NCI-H526 (cell line): ENCODE data around the gene SLTM.
"Not testable (repeated sequence)": the region's sequence is repeated elsewhere in the genome, so short reads cannot be mapped to it uniquely, and the experiment has no call there.

Experiments used
- DNase-seq, 2 experiments: peaks; one replicate each; lab custom pipeline; 2025; lab: John Stamatoyannopoulos, UW

SLTM gene

DNA sequence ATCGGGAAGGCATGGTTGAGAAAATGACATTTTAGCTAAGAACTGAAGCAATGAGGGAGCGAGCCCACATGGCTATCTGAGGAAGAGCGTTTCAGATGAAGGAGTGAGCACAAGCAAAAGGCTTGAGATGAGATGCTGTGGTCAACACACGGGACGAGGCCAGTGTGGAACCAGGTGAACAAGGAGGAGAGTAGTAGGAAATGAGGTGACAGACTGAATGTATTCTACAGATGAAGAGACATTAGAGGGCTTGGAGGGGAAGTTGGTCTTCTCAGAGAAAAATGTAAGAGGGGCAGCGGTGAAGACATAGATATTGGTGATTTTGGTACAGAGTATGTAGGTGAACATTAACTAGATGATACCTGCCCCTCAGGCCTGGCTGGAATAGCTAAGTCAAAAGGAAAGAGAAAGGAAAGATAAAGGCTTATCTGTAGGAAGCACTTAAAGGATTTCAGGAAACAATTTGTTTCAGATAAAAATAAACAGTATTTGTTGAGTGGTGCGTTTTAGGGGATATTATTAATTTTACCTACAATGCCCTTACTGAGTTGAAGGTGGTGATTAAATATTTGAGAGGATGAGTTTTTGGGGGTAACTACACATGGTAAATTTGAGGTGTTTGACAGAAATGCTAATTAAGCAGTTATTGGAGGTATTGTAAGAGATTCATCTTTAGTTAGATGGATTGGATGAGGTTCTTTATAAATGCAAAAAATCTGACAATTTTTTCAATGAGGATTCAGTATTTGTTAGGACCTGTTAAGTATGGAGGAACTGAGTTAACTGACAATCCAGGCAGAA, 57.0 kb downstream of the SLTM start:
- DNase-seq: no peak

DNA sequence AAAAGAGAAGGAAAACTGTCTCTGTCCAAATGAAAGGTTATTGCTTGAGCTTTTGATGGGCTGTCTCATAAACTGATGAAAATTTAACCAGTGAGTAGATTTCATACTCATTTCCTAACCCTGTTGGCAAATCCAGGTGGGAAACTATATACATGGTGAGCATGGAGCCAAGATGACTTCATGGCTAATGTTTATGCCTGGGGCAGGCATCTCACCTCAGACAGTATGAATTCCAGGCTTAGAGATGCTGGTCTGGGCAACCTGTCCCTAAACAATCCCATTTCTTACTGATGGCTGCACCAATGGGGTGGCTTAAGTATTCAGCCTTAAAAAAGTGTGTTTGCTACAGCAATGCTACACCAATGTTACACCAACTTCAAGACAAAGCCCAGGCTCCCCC, 58.1 kb downstream of the SLTM start:
- DNase-seq: no peak

DNA sequence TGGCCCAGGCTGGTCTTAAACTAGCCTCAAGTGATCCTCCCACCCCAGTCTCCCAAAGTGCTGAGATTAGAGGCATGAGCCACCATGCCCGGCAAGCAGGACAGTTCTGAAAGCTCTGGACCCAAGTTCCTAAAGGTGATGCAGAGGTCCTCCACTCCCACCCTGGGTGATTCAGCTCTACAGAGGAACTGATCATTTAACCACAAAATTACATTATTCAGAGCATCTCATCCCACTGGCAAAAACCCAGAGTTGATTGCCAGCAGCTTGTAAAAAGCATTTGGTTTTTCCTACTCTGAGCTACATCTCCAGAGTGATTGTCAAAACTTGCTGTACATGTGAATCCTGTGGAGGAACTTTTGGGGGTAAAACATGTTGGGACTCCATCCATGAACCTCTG, 60.2 kb downstream of the SLTM start:
- DNase-seq: no peak

DNA sequence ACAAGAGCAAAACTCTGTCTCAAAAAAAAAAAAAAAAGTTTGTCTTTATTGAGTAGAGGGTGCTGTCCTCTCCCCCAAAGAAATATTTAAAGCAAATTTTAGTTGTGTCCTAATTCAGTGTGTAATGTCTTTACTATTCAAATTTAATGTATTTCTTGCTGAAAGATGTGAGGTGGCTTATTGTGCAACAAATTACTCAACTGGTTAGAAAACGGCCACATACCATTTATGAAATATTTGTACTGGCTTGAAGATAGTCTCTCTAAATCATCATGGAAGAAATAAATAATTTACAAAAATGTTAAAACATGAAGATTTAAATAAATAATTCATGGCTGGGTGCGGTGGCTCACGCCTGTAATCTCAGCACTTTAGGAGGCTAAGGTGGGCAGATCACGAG, 63.0 kb downstream of the SLTM start:
- DNase-seq: no peak

DNA sequence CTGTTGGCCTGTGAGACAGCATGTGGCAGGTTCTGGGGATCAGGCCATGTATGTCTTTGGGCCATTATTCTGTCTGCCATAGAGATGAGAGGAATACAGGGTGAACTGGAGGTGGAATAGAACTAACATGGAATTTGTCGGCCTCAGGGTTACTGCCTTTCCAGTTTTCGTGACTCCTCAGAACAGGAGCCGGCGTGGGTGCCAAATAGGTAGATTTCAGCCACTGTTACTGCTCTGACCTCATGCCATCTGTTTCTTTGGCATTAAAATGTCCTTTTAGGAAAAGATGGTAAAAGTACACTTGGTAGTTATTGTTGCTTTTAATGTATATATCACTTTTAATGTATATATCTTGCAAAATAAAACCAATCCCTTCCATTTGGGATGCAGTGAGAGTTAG, 65.6 kb downstream of the SLTM start:
- DNase-seq: no peak

DNA sequence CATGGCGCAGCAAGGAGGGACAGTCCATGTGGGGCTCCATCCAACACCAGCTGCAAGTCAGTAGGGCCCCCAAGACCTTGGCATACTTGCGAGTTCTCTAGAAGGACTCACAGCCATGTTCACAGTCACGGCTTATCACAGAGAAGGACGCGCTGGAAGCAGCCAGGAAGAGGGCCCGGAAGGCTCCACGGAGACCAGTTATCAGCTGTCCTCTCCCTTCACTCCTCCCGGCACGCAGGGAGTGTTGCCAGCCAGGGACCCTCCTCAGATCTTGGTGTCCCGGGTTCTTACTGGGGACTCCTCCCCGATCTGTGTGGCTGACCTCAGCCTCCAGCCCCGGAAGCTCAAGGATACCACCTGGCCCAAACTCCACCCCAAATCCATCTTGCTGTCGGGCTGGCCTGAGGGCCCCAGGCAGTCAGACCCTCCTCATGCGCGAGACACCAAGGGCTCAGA, 68.0 kb downstream of the SLTM start:
- DNase-seq: no peak

DNA sequence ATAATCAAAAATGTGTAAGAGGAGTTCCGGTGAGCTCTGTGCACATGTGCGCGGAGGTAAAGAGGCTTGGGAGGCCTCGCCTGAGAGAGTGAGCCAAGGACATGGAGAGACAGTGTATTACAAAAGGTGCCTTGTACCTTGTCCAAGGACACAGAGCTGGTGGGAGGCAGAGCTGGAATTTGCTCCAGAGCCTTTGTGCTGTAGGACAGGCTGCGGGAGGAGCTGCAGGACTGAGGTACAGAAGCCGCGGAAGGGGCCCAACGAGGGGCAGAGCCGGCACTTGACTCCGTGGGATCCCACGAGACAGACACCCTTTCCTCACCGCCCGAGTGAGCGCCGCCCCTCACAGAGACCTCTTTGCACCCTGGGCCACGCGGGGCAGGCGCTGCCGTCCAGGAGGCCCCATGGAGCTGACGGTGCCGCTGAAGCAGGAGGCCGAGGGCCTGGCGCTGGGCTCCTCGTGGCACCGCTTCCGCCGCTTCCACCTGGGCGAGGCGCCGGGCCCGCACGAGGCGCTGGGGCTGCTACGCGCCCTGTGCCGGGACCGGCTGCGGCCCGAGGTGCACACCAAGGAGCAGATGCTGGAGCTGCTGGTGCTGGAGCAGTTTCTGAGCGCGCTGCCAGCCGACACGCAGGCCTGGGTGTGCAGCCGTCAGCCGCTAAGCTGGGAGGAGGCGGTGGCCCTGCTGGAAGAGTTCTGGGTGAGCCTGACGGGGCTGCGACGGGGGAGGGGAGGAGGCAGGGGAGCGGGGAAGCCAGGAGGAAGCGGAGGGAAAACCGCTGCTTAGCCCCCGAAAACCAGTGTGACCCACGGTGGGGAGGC, 68.7 kb downstream of the SLTM start:
- DNase-seq: no peak

DNA sequence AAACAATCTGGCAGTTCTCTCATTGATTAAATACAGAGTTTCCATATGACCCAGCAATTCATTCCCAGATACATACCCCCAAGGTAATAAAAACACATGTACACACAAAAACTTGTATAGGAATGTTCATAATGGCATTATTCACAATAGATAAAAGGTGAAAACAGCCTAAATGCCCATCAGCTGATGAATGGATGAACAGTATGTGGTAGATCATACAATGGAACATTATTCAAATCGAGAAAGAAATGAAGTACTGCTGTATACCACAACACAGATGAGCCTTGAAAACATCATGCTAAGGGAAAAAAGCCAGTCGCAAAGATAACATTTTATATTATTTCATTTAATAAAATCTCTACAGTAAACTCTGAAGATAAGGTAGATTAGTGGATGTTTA, 71.2 kb downstream of the SLTM start:
- no peak for DNase-seq

DNA sequence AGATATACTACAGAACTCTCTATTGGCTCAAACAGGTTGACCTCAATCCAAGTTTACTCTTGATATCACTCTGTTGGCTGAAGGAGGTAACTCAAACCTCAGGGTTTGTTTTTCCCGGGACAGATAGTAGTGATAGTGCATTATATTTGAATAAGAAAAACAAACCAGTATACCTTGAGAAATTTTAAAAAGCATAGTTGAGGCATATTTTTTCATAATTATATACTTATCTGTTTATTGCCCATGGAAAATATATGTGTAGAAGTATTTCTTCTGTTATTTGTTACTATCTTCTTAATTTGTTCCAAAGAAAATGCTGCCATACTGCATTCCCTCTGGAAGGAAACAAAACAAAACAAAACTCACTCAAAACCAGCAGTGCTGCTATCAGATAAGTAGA, 76.9 kb downstream of the SLTM start:
- DNase-seq: not testable (repeated sequence)

DNA sequence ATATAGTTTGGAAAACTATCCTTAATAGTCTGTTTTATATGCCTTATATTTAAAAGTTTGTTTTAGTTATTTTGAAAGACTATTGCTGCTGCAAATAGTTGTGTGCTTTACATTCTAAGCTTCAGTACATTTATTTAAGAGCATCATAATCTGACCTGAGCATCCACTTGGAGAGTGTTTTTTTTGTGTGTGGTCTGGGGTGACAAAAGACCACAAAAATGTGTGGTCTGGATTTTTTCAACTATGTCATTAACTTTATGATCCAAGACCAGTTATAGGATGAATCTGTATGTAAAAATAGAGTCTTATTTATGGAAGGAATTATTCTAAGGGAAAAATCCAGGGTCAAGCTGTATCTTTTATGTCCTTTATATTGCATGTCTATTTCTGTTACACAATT, 77.4 kb downstream of the SLTM start:
- DNase-seq: no peak

DNA sequence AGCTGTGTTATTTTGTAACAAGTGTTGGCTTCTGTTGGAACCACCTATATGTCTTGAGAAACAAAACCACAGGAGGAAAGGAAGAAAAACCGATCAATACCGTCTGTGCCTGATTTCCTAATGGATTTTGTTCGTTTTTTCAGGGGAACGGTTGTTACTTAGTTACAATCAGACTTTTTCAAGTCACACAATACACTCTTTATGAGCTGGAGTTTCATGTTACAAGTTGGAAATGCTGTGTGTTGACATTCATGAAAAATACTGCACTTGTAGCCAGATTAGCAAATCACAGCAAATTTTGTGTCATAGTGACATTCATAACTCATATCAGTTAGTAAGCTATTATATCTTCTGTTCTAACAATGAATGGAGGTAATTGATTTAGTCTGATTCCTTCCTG, 78.9 kb downstream of the SLTM start:
- no peak for DNase-seq

DNA sequence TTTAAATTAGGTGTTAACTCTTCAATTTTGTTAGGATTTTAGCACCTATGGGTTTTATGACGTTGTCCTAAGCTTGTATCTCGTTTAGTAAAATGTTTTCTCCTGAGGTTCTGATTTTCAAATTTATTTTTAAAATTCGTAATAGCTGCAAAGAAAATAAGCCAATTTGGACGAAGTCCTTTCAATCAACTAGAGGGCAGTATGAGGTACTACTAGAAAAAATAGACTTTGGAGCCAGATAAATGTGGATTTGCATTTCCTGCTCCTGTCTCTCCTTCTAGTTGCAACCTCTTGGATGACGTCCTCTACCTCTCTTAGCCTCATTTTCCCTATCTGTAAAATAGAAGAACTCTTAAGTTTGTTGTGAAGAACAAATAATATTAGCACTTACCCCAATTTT, 81.1 kb downstream of the SLTM start:
- peak; percentile 10 to 51 for DNase-seq

DNA sequence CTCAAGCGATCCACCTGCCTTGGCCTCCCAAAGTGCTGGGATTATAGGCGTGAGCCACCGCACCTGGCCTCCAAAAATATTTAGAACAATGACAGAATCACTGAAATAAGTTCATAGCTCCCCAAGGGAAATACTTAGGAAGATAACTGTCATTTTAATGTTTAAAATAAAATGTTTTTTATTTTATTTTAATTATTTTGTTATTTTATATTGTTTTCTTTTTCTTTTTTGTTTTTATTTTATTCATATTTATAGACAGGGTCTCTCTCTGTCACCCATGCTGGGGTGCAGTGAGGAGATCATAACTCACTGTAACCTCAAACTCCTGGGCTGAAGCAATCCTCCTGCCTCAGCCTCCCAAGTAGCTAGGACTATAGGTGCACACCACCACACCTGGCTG, 82.3 kb downstream of the SLTM start:
- DNase-seq: not testable (repeated sequence)

DNA sequence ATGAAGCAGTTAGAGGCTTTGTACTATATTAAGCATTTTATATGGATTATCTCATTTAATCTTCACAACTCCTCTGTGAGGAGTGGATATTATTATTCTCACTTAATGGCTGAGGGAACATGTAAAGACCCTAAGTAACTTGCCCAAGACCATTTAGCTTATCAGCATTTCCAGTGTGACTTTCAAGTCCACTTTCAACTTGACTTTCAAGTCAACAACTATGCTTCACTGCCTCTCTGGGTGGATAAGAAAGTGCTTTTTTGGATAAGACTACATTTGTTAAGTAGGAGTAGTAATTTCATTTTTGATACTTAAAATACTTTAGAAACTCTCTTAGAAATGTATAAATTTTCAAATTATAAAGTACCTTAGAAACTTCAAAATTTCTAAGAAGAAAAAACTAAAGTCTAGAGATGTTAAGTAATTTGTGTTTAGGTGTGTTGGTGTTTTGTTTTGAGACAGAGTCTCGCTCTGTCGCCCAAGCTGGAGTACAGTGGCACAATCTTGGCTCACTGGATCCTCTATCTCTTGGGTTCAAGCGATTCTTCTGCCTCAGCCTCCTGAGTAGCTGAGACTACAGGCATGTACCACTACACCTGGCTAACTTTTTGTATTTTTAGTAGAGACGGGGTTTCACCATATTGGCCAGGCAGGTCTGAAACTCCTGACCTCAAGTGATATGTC, 90.6 kb downstream of the SLTM start:
- DNase-seq: no peak

DNA sequence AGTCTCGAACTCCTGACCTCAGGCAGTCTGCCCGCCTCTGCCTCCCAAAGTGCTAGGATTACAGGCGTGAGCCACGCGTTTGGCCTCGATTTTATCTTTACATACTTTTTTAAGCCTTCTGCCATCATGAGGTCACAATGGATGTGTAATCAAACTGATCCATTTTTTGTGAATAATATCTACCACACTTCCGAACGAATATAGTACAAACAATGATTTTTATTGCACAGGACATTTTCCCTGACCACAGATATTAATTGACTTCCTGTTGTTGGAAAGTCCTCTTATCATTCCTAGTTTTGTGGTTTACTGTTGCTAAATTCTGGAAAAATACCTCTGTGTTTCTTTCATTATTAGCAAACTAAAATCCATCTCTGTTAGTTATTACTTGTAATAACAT, 93.4 kb downstream of the SLTM start:
- DNase-seq: no peak

DNA sequence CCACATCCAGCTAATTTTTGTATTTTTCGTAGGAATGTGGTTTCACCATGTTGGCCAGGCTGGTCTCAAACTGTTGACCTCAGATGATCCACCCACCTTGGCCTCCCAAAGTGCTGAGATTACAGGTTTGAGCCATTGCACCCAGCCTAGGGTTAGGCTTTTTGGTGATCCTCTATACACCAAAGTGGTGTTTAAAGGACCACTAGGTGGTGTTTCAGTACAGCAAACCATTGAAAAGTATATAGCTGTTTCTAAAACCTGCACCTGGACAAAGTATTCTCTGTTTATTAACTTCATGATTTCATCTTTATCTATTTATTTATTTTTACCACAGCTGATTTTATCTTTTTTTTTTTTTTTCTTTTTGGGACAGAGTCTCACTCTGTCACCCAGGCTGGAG, 94.0 kb downstream of the SLTM start:
- peak in 1 of 2 experiments; percentile 23 for DNase-seq

DNA sequence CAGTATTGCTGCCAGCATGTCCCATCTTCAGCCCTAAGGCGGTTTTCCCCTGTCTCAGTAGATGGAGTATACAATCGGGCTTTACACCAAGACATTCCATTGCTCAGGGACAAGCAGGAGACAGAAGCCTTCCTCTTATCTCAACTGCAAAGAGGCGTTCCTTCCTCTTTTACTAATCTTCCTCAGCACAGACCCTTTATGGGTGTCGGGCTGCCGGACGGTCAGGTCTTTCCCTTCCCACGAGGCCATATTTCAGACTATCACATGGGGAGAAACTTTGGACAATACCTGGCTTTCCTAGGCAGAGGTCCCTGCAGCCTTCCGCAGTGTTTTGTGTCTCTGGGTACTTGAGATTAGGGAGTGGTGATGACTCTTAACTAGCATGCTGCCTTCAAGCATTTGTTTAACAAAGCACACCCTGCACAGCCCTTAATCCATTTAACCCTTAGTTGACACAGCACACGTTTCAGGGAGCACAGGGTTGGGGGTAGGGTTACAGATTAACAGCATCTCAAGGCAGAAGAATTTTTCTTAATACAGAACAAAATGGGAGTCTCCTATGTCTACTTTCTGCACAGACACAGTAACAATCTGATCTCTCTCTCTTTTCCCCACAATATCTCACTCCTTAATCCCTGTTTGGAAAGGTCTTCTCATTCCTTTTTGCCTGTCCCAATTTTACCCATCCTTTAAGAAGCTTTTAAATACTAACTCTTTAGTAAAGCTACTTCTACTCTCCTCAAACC, 99.6 kb downstream of the SLTM start:
- peak; percentile 43 to 53 for DNase-seq

DNA sequence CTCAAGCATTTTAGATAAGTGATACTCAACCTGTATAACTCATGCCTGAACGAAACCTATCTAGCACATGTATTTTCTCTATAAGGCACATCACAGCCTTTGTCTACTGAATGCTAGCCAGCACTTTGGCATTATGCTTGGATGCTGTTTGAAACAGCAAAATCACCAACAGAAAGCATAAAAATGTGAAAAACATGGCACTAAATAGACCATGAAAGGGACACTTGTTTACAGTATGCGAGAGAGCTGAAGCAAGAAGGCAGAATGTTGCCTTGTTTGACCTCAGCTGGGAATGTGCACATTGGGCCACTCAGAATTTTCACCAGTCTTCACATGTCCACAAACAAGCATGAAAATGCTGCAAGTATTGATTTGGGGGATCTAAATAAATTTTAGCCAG, 102.9 kb downstream of the SLTM start:
- DNase-seq: no peak
